ENCODE results near the gene TUBGCP3.
A peak's percentile ranks its signal among the peaks of the same experiment; 100 is the strongest.
"Not testable (repeated sequence)": the region's sequence is repeated elsewhere in the genome, so short reads cannot be mapped to it uniquely, and the experiment has no call there.

Gene TUBGCP3

DNA sequence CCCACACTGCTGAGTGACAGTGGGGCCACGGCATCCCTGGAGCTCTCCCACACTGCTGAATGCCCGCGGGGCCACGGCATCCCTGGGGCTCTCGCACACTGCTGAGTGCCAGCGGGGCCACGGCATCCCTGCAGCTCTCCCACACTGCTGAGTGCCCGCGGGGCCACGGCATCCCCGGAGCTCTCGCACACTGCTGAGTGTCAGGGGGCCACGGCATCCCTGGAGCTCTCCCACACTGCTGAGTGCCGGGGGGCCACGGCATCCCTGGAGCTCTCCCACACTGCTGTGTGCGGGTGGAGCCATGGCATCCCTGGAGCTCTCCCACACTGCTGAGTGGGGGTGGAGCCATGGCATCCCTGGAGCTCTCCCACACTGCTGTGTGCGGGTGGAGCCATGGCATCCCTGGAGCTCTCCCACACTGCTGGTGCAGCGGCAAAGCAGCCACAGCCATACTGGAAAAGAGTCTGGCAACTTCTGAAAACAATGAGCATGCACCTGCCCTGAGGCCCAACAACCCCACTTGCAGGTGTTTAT is 8.6 kb downstream of the TUBGCP3 start:
- DNase-seq (ENCODE audit: low read depth): no peak

DNA sequence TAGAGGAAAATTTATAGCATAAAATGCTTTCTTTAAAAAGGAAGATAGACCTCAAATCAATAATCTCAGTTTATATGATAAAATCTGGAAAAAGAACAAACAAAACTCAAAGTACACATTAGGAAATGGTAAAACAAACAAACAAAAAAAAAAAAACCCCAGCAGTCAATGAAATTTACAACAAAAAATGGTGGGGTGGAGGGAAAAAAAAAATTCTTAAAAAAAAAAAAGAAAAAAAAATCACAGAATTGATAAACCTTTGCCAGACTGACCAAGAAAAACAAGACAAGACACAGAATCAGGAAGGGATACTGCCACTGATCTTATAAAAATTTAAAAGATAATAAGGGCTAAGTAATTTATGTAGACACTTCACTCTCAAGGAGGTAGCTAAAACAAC is 11.2 kb downstream of the TUBGCP3 start:
- DNase-seq (ENCODE audit: low read depth): no peak

DNA sequence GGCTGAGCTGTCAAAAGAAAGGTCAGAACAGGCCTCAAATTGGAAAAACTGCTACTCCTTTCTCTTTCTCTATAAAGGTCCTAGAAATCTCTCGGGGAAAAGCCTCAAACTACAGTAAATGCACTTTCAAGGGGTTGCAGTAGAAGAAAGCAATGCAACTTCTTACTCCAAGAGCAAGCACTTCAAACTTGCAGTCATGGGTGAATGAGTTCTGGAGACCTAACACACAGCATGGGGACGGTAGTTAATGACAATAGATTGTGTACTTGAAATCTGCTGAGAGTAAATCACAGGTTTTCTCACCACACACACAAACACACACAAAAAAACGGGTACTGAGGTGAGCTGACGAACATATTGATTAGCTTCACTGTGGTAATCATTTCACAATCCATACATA is 11.8 kb downstream of the TUBGCP3 start:
- no peak for DNase-seq (ENCODE audit: low read depth)

DNA sequence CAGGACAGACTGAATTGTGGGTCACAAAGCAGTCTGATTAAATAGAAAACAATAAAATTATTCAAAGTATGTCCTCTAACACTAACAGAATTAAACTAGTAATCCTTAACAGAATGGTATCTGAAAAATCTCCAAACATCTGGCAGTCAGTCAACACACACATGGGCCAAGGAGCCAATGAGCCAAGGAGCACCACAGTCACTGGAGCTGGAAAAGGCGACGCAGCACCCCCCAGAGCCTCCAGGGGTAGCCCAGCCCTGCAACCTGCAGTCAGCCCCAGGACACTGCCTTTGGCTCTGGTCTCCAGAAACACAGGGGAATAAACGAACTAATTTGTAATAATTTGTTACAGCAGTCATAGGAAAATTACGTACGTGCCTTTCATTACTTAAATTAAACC is 12.3 kb downstream of the TUBGCP3 start:
- DNase-seq (ENCODE audit: low read depth): peak; percentile 22

- DNase-seq (ENCODE audit: low read depth): no peak
These were observed 12.9 kb downstream of the TUBGCP3 start for GRCh38 chr13:112574834-112575613.

DNA sequence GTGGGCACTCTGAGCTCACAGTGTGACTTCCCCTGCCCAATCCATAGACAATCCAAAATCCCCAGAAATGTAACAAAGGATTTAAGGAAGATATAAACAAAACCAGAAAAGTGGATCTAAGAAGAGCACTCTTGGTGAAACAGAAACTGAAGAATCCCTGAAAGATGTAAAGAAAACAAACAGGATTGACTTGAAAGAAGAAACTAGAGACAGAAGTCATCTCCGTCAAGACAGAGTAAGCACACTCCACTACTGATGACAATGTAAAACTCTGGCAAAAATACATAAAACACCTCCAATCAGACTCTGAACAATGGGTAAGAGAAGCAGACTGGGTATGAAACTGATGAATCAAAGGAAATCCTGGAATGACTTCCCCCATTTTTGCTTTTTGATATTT is 13.5 kb downstream of the TUBGCP3 start:
- DNase-seq (ENCODE audit: low read depth): no peak

GRCh38 chr13:112573710-112574109 is 14.2 kb downstream of the TUBGCP3 start:
- DNase-seq (ENCODE audit: low read depth): no peak

DNA sequence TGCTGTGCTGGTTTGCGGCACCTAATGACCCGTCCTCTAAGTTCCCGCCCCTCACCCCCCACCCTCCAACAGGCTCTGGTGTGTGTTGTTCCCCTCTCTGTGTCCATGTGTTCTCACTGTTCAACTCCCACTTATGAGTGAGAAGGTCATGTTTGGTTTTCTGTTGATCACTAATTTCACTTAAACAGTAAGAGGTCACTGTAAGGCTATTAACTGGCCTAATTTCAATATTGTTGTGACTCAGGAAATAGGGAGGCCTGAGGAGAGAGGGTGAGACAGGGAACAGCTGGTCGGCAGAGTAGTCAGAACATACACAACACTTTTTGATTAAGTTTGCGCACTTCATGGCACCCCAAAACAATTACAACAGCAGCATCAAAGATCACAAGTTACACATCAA is 15.6 kb downstream of the TUBGCP3 start:
- no peak for DNase-seq (ENCODE audit: low read depth)

DNA sequence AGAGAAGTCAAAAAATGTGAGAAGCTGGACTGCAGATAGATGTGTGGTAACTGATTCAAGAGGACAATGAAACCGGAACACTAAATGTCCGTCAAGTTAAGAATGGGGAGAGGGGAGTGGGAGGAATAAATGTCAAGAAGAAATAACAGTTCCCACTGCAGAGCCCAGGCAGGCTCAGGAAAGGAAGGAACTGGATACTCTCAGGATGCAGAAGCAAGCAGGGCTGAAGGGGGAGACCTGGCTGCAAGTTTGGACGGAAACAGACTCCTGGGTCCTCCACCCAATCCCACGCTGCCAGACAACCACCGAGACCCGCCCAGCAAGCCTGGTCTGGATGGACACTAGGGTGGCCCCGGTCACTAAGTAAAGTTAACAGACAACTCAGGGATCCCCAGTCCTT is 18.1 kb downstream of the TUBGCP3 start:
- no peak for DNase-seq (ENCODE audit: low read depth)

DNA sequence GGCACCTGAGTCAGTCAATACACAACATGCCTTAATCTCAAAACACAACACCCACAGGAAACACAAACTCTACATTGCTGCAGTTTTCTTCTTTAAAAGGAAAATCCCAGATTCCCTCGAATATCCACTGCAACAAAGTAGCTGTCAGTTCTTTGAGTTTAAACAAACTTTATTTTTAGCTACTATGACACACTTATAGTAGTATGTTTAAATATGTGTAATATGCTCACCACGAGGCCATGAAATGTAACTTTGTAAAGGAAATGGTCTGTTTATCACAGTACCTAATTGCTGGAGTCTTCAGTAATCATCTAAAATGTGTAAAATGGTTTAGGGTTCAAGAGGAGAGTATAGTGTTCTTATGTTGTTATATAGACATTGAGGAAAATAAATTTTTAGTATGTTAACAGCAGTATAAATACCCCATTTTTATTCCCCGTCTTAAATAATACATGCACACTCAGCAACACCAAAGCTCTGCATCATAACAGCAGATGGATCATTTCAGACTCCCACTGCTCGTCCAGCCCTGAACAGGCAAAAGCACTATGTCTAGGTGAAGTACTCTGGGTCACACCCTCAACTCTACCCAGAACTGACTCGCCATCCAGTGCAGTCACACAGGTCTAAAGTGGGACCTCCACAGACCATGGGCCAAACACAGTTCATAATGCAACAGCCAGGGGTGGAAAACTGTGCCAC is 20.6 kb downstream of the TUBGCP3 start:
- no peak for DNase-seq (ENCODE audit: low read depth)

DNA sequence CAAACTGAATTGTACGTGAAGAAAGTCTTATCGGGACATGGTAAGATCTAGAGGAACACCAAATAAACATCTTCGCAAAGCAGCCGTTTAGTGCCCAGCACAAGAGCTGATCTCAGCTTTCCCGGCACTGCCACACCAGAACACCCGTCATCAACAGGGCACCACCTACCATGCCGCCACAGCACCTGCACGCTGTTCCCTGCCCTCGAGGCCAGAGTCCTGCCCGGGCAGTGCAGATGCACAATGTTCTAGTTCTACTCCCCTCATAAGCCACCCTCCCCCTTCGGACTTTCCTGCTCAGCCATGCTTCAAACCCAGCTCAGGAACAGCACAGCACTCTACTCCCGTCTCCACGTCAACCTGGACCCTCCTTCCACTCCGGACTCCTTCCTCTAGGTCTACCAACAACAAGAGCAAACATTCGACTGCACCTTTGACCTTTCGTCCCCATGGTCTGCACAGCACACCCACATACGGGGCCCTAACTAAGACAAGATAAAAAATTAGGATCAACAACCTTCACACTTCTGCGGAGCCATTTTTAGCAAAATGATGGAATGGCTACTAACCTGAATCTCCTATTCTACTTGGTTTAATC is 25.1 kb downstream of the TUBGCP3 start:
- no peak for DNase-seq (ENCODE audit: low read depth)

- DNase-seq (ENCODE audit: low read depth): no peak
These were observed 25.7 kb downstream of the TUBGCP3 start for GRCh38 chr13:112562254-112562653.

DNA sequence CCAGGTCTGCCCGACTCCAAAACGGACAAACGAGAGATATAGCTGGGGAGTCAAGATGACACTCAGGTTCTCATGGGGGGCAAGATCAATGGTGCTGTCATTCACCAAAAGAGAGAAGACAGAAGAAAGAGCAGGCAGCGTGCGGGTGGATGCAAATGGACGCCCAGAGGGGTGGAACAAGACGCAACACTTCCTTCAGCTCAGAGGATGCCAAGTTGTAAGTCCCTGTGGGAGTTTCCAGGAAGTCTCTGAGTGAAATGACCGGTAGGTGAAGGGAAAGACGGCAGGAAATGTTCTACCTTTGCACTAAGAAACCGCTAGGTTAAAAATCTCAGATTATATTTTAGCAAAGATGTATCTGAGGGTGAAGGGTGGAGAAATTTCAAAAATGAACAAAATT is 26.5 kb downstream of the TUBGCP3 start:
- no peak for DNase-seq (ENCODE audit: low read depth)

DNA sequence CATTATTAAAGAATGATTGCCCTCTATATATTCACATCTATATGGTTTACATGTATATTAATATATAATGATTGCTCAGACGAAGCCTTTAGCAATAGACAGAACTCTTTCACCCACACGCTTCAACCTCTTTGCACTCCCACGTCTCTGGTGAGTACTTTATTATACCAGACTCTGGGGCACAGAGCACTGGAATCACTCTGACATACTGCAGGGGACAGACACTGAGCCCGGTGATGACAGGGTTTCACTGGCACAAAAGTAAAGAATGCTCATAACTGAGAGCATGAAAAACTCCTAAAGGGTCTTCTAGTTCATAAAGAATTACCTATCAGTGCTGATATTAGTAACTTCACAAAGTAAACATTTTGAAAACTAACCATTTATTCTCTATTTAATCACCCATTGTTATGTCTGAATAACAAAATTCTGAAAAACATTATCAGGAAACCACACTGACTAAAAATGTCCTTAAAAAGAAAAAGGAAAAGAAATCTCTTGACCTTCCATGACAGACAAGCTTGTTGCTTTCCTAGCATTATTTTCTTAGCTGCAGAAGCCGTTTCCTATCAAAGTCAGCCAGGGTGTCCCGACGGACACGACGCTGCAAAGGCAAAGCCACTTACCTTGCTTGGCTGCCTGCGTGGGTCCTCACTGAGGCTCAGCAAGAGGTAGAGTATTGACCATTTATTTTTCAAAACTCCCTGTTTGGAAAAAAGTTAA is 29.1 kb downstream of the TUBGCP3 start:
- DNase-seq (ENCODE audit: low read depth): no peak

DNA sequence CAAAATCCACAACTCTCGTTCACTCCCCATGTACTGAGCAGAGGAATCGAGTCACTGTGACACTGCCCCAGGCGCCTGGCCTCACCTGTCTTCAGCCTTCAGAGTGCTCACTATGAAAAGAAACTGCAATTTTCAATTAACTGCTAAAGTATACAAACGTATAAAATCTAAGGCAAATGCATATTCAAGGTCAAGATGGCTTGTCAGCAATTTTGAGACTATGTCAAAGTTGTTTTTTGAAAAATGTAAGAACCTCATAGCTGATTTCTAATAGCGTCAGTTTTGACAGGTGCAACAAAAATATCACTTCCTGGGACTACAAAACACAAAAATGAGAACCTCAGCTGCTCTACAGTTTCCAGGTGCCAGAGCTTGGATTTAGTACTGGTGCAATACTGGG is 31.4 kb downstream of the TUBGCP3 start:
- DNase-seq (ENCODE audit: low read depth): no peak

DNA sequence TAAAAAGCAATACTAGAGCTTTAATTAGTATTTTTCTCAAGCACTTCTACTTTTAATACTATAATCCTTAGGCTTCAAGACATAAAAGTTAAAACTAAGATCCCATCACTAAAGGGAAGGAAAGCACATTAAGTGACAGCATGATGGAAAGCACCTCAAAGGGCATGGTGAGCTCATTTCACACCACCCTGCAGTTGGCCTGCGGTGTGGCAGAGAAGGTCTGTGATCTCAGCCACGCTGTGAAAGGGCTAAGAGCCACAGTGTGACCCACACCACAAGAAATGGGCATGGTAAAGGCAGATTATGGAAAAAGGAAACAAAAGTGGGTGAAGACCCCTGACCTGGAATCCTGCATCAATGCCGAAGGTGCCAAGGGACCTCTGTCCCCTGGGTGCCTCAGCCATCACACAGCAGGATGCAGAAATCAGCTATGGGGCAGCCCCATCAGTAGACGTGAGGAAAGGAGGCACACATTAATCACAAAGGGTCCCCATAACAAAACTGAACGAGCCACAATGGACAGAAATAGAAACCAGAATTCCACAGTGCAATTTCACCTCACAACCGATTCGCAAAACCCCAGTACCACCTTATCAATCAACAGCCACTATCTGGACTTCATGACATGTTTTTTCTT is 33.6 kb downstream of the TUBGCP3 start:
- DNase-seq (ENCODE audit: low read depth): no peak

DNA sequence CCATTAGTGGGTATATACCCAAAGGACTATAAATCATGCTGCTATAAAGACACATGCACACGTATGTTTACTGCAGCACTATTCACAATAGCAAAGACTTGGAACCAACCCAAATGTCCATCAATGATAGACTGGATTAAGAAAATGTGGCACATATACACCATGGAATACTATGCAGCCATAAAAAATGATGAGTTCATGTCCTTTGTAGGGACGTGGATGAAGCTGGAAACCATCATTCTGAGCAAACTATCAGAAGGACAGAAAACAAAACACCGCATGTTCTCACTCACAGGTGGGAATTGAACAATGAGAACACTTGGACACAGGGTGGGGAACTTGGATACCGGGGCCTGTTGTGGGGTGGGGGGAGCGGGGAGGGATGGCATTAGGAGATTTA is 39.0 kb downstream of the TUBGCP3 start:
- DNase-seq (ENCODE audit: low read depth): not testable (repeated sequence)

DNA sequence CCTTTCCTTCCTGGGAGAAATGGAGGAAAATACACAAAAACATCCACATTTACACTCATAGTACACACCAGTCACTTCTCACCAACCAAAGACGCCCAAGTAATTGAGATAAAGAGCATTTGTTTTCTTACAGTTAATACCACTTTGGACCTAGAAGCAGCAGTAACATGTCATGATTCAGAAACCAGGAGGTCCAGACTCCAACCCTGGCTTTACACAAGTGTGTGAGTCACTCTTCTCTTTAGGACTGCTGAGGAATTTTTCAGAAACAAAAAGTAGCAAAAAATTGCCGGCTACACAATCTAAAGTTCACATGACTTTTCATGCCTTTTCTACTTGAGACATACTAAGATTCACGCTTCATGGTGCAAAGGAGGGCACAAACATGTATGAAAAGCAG is 42.1 kb downstream of the TUBGCP3 start:
- peak; percentile 69 for DNase-seq (ENCODE audit: low read depth)

DNA sequence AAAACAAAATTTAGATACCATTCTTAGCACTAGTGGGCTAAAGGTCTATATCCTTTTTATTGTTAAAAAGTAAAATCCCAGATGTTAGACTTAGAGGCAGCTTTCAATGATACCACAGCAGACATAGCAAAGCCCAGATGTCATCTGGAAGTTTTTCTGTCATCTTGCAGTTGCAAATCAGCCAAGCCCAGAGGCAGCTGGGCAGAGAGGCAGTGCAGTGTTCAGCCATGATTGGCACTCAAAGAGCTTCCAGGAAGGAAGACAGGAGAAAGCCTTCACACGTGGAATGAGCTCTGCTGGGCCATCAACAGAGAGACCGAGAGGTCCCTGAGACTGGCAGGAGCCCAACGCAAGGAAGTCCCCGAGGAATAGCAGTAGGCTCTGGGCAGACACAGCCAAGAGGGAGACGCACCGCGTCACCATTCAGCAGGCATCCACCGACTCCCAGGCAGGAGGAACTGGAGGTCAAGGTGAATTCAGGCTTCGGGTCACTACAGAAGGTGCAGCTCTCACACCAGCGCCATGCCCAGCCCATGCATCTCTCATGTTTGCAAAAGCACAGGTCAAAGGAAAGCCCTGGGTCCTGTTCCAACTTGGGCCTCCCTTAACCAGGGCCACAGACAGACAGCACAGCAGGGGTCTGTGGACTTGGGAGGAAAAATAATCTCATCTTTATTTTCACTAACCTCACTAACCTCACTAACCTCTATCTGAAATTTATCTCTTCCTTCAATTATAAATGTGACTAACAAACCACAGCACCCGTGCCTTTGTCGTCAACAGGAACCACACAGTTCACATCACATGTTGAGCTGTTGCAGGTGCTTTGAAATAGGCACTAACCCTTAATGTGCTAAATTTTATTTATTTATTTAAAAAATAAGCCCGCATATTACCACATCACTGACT is 54.9 kb downstream of the TUBGCP3 start:
- no peak for DNase-seq (ENCODE audit: low read depth)

DNA sequence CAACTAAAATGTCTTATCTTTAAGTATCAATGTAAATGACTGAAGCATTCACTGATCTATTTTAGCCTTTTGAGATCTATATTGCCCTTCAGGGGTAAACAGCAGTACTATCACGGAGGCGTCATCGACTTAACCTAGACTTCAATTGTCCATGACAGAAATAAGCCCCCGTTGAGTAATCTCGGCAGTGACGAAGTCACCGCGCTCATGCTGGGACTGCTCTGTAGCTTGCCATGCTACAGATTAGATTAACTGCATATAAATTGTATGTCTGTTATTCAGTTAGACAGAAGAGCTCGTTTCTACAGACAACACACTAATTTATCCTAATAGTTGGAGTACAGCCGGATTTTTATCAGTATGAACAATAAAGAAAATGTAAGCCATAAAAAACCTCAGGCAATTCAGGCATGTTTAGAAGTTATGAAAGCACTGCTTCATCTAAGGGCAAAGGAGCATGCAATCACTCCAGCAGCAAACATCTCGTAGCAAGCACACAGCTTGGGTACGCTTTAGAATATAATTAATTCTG is 56.6 kb downstream of the TUBGCP3 start:
- DNase-seq (ENCODE audit: low read depth): no peak

- no peak for DNase-seq (ENCODE audit: low read depth)
These were observed 57.1 kb downstream of the TUBGCP3 start for GRCh38 chr13:112530861-112531260.

All from ELR (cell line).